NCI-H446 treated with DMSO at 0.1 percent for 48 hours (cell line): Measurements from ENCODE around the gene FZD10.

ENCODE experiments used
- DNase-seq: peaks from one replicate; lab custom pipeline; 2025; lab: John Stamatoyannopoulos, UW

The FZD10 gene

GRCh38 chr12:130162267-130162666 is at the start of gene FZD10:
Gene FZD10 (plus strand): TSS chr12:130162464. CDS start chr12:130162943, 479 bp downstream.
- DNase-seq = no peak

GRCh38 chr12:130114952-130115351 is 47.3 kb upstream of the FZD10 start:
- DNase-seq = no peak

- no peak for DNase-seq
These were observed 46.6 kb upstream of the FZD10 start for GRCh38 chr12:130115646-130116045.

GRCh38 chr12:130116791-130117190 is 45.5 kb upstream of the FZD10 start:
- no peak for DNase-seq

GRCh38 chr12:130117233-130117632 is 45.0 kb upstream of the FZD10 start:
- DNase-seq = no peak

GRCh38 chr12:130117701-130118100 is 44.6 kb upstream of the FZD10 start:
- no peak for DNase-seq

- DNase-seq = no peak
These were observed 44.1 kb upstream of the FZD10 start for GRCh38 chr12:130118181-130118580.

- no peak for DNase-seq
These were observed 42.9 kb upstream of the FZD10 start for GRCh38 chr12:130119241-130119861.

GRCh38 chr12:130120012-130120805 is 42.1 kb upstream of the FZD10 start:
- DNase-seq = no peak

- DNase-seq = no peak
These were observed 40.9 kb upstream of the FZD10 start for GRCh38 chr12:130121226-130122000.

GRCh38 chr12:130122356-130122755 is 39.9 kb upstream of the FZD10 start:
- no peak for DNase-seq

- no peak for DNase-seq
These were observed 38.2 kb upstream of the FZD10 start for GRCh38 chr12:130124106-130124505.

GRCh38 chr12:130124605-130125244 is 37.5 kb upstream of the FZD10 start:
- no peak for DNase-seq

- no peak for DNase-seq
These were observed 36.2 kb upstream of the FZD10 start for GRCh38 chr12:130126023-130126432.

GRCh38 chr12:130127532-130127911 is 34.7 kb upstream of the FZD10 start:
- no peak for DNase-seq

GRCh38 chr12:130127912-130128789 is 34.1 kb upstream of the FZD10 start:
- DNase-seq = no peak

GRCh38 chr12:130128790-130129735 is 33.2 kb upstream of the FZD10 start:
- DNase-seq = no peak

- no peak for DNase-seq
These were observed 31.9 kb upstream of the FZD10 start for GRCh38 chr12:130130346-130130745.

GRCh38 chr12:130131025-130131424 is 31.2 kb upstream of the FZD10 start:
- DNase-seq = no peak

GRCh38 chr12:130131801-130132200 is 30.5 kb upstream of the FZD10 start:
- DNase-seq = no peak
